HEK293 (cell line): ENCODE measurements around the gene COX10.

Experiments
- ATF2 ChIP-seq: fragments of 450-650 bp; formaldehyde crosslinking; IDR thresholded peaks from 2 replicates; pipeline ENCODE4 v1.5.1; 2016; ENCODE audit warnings: missing biosample characterization, missing genetic modification characterization, low read depth
- CTCF ChIP-seq: fragments of 450-650 bp; formaldehyde crosslinking; IDR thresholded peaks from 2 replicates; pipeline ENCODE4 v1.5.1; 2016; ENCODE audit warnings: missing biosample characterization, missing genetic modification characterization
- MEIS1 ChIP-seq: sonication (generic); formaldehyde crosslinking; IDR thresholded peaks from 2 replicates; pipeline ENCODE4 v1.8.1; 2022; ENCODE audit warnings: missing genetic modification reagents, mild to moderate bottlenecking, borderline replicate concordance
- REST ChIP-seq: fragments of 450-650 bp; formaldehyde crosslinking; IDR thresholded peaks from 2 replicates; pipeline ENCODE4 v1.5.1; 2016; ENCODE audit warnings: missing biosample characterization, missing genetic modification characterization
- TRIM28 ChIP-seq: IDR thresholded peaks from 2 replicates; pipeline ENCODE4 v1.6.1; 2011; ENCODE audit warnings: low read length, control low read depth, borderline replicate concordance
- ZBTB1 ChIP-seq: fragments of 450-650 bp; formaldehyde crosslinking; IDR thresholded peaks from 2 replicates; pipeline ENCODE4 v1.5.1; 2016; ENCODE audit warnings: missing biosample characterization, missing genetic modification characterization
- ZEB2 ChIP-seq: fragments of 450-650 bp; formaldehyde crosslinking; IDR thresholded peaks from 2 replicates; pipeline ENCODE4 v1.5.1; 2016; ENCODE audit warnings: missing biosample characterization, missing genetic modification characterization
- ZNF292 ChIP-seq: fragments of 450-650 bp; formaldehyde crosslinking; IDR thresholded peaks from 2 replicates; pipeline ENCODE4 v1.5.1; 2016; ENCODE audit warnings: low read depth, missing biosample characterization, missing genetic modification characterization, borderline replicate concordance
- ZNF394 ChIP-seq: fragments of 450-650 bp; formaldehyde crosslinking; IDR thresholded peaks from 2 replicates; pipeline ENCODE4 v1.5.1; 2016; ENCODE audit warnings: missing biosample characterization, missing genetic modification characterization, mild to moderate bottlenecking, moderate library complexity, borderline replicate concordance
- ZNF423 ChIP-seq: fragments of 450-650 bp; formaldehyde crosslinking; IDR thresholded peaks from 2 replicates; pipeline ENCODE4 v1.5.1; 2016; ENCODE audit warnings: missing biosample characterization, missing genetic modification characterization
- ZNF530 ChIP-seq: fragments of 450-650 bp; formaldehyde crosslinking; IDR thresholded peaks from 2 replicates; pipeline ENCODE4 v1.5.1; 2016; ENCODE audit warnings: low read depth, missing biosample characterization, missing genetic modification characterization
- ZNF623 ChIP-seq: fragments of 450-650 bp; formaldehyde crosslinking; IDR thresholded peaks from 2 replicates; pipeline ENCODE4 v1.5.1; 2016; ENCODE audit warnings: missing biosample characterization, missing genetic modification characterization
- ZNF670 ChIP-seq: fragments of 450-650 bp; formaldehyde crosslinking; IDR thresholded peaks from 2 replicates; pipeline ENCODE4 v1.5.1; 2016; ENCODE audit warnings: missing biosample characterization, missing genetic modification characterization, low read depth
- ZSCAN5A ChIP-seq: fragments of 450-650 bp; formaldehyde crosslinking; IDR thresholded peaks from 2 replicates; pipeline ENCODE4 v1.5.1; 2016; ENCODE audit warnings: missing biosample characterization, missing genetic modification characterization

GRCh38 chr17:14101976-14102375, 32.7 kb downstream of the COX10 start:
- no peak for TF ChIP-seq ZNF670 (tag by site-specific recombination)
- TF ChIP-seq TRIM28, result no peak
- TF ChIP-seq ZSCAN5A, result no peak
- TF ChIP-seq ZNF423, result no peak
- no peak for TF ChIP-seq ZBTB1
- TF ChIP-seq ZNF394, result no peak
- TF ChIP-seq ZNF623 (tag by site-specific recombination), result no peak
- TF ChIP-seq CTCF (tag by site-specific recombination), result no peak
- no peak for TF ChIP-seq ZNF292
- no peak for TF ChIP-seq REST (tag by site-specific recombination)
- no peak for TF ChIP-seq MEIS1
- TF ChIP-seq ZEB2 (tag by site-specific recombination), result no peak
- TF ChIP-seq ATF2 (tag by site-specific recombination), result no peak
- no peak for TF ChIP-seq ZNF530 (tag by site-specific recombination)
